HepG2 (cell line): ENCODE measurements around the gene SMARCC1. TPM values are rescaled to one million over a fixed set of nuclear protein-coding genes. Genes with fewer than 3 reads are reported as not detected.

Source experiments
- CTCF ChIP-seq: sonication (generic); formaldehyde crosslinking; IDR thresholded peaks from 2 replicates; pipeline ENCODE4 v1.5.0; 2020; ENCODE audit warnings: mild to moderate bottlenecking, missing genetic modification reagents, moderate library complexity
- ETS1 ChIP-seq: sonication (generic); formaldehyde crosslinking; IDR thresholded peaks from 2 replicates; pipeline ENCODE4 v1.4.0; 2020; ENCODE audit warnings: missing genetic modification reagents
- FOXC1 ChIP-seq: sonication (generic); formaldehyde crosslinking; IDR thresholded peaks from 2 replicates; pipeline ENCODE4 v1.8.0; 2022; ENCODE audit warnings: mild to moderate bottlenecking, missing genetic modification reagents, borderline replicate concordance
- GLI4 ChIP-seq: sonication (generic); formaldehyde crosslinking; IDR thresholded peaks from 2 replicates; pipeline ENCODE4 v1.5.1; 2020; ENCODE audit warnings: missing genetic modification reagents, mild to moderate bottlenecking, moderate library complexity, borderline replicate concordance
- GMEB1 ChIP-seq: sonication (generic); formaldehyde crosslinking; IDR thresholded peaks from 2 replicates; pipeline ENCODE4 v1.5.1; 2020; ENCODE audit warnings: missing genetic modification reagents, mild to moderate bottlenecking, borderline replicate concordance
- KAT8 ChIP-seq: IDR thresholded peaks from 2 replicates; pipeline ENCODE4 v1.6.1; 2016; ENCODE audit warnings: missing genetic modification reagents, missing compliant biosample characterization
- KLF9 ChIP-seq: IDR thresholded peaks from 2 replicates; pipeline ENCODE4 v1.6.1; 2016; ENCODE audit warnings: low read depth
- NFATC3 ChIP-seq: sonication (generic); formaldehyde crosslinking; IDR thresholded peaks from 2 replicates; pipeline ENCODE4 v1.5.1; 2020; ENCODE audit warnings: mild to moderate bottlenecking, missing genetic modification reagents
- PHF5A ChIP-seq: IDR thresholded peaks from one replicate; pipeline ENCODE4 v1.6.1; 2018; ENCODE audit warnings: low read depth, missing genetic modification reagents; ENCODE audit not compliant: unreplicated experiment
- SMAD1 ChIP-seq: sonication (generic); formaldehyde crosslinking; IDR thresholded peaks from 2 replicates; pipeline ENCODE4 v1.4.0; 2020; ENCODE audit warnings: missing genetic modification reagents, low read depth, mild to moderate bottlenecking, borderline replicate concordance
- TAF1 ChIP-seq: sonication (generic); formaldehyde crosslinking; IDR thresholded peaks from 2 replicates; pipeline ENCODE4 v1.4.0; 2020; ENCODE audit warnings: missing genetic modification reagents
- ZBTB42 ChIP-seq: sonication (generic); formaldehyde crosslinking; IDR thresholded peaks from 2 replicates; pipeline ENCODE4 v1.5.0; 2020; ENCODE audit warnings: mild to moderate bottlenecking, missing genetic modification reagents
- ZNF121 ChIP-seq: sonication (generic); formaldehyde crosslinking; IDR thresholded peaks from 2 replicates; pipeline ENCODE4 v1.5.0; 2020; ENCODE audit warnings: mild to moderate bottlenecking, missing genetic modification reagents
- ZNF280B ChIP-seq: sonication (generic); formaldehyde crosslinking; IDR thresholded peaks from 2 replicates; pipeline ENCODE4 v1.5.0; 2020; ENCODE audit warnings: missing genetic modification reagents, mild to moderate bottlenecking, borderline replicate concordance
- ZNF556 ChIP-seq: sonication (generic); formaldehyde crosslinking; IDR thresholded peaks from 2 replicates; pipeline ENCODE4 v1.4.0; 2020; ENCODE audit warnings: mild to moderate bottlenecking, missing genetic modification reagents, borderline replicate concordance
- ZNF562 ChIP-seq: sonication (generic); formaldehyde crosslinking; IDR thresholded peaks from 2 replicates; pipeline ENCODE4 v1.8.0; 2022; ENCODE audit warnings: missing genetic modification reagents, borderline replicate concordance
- ZNF576 ChIP-seq: sonication (generic); formaldehyde crosslinking; IDR thresholded peaks from 2 replicates; pipeline ENCODE4 v1.4.0; 2020; ENCODE audit warnings: mild to moderate bottlenecking, missing genetic modification reagents
- ZNF598 ChIP-seq: sonication (generic); formaldehyde crosslinking; IDR thresholded peaks from 2 replicates; pipeline ENCODE4 v1.5.1; 2020; ENCODE audit warnings: mild to moderate bottlenecking, missing genetic modification reagents, borderline replicate concordance
- polyA plus RNA-seq, 8 experiments: library from polyadenylated mRNA; depleted of rRNA in 3 of 8; stranded (reverse) in 7 of 8; unstranded in 1 of 8; fragments of >200 nt; fragmentation: Illumina TruSeq in 4 of 8; extraction: Trizol in 4 of 8; gene quantifications; 2 replicates each; pipeline versions ENCODE4 v1.2.1 to v1.2.3, GENCODE V29; 2011 to 2016; ENCODE audit warnings: low read depth in 4 of 8, missing spikeins in 1 of 8, mixed read lengths in 1 of 8; ENCODE audit not compliant: insufficient read depth in 1 of 8
- total RNA-seq, 5 experiments: library from RNA; depleted of rRNA; stranded (reverse); fragments of >200 nt; fragmentation: Illumina TruSeq; extraction: Trizol; gene quantifications; 2 replicates each; pipeline ENCODE4 v1.2.3, GENCODE V29; 2016; ENCODE audit warnings: low read depth in 1 of 5

The SMARCC1 gene
- total and polyA plus RNA-seq, 2 of the 13 experiments (the other 11 are each of a cell fraction or from before 2014, with no cell fraction given): 47.9 to 58.4 TPM

- TF ChIP-seq FOXC1 (CRISPR knock-in tag) (peak; percentile 80; the same call in 1 of the 2 replicates), CTCF (CRISPR knock-in tag) (0 out of 2 replicates have a peak, but pooled peaks have one; percentile 23), SMAD1 (CRISPR knock-in tag) (no peak; the same call in 1 of the 2 replicates), ZNF562 (CRISPR knock-in tag) (no peak), KLF9 (CRISPR knock-in tag) (peak; percentile 72; the same call in 1 of the 2 replicates), NFATC3 (CRISPR knock-in tag) (no peak), ZNF280B (CRISPR knock-in tag) (peak; percentile 77), ZNF121 (CRISPR knock-in tag) (peak; percentile 53; the same call in 1 of the 2 replicates), ZNF598 (CRISPR knock-in tag) (peak; percentile 72; the same call in 1 of the 2 replicates), KAT8 (CRISPR knock-in tag) (peak; percentile 86), TAF1 (CRISPR knock-in tag) (peak; percentile 94), ETS1 (CRISPR knock-in tag) (no peak), GMEB1 (peak; percentile 89), ZBTB42 (CRISPR knock-in tag) (no peak), GLI4 (no peak), ZNF556 (no peak; the same call in 1 of the 2 replicates), ZNF576 (CRISPR knock-in tag) (no peak), PHF5A (CRISPR knock-in tag) (peak; percentile 24)
Observed at GRCh38 chr3:47781685-47782445, at the start of gene SMARCC1 (continued).
